IMR-90 (cell line): Measurements from ENCODE around the gene TSPAN14.

Experiments
- CEBPB ChIP-seq: IDR thresholded peaks from 2 replicates; pipeline ENCODE4 v1.6.1; 2012; ENCODE audit warnings: low read depth, low read length, improper control_type of control experiment
- CTCF ChIP-seq: conservative IDR thresholded peaks from 2 replicates; pipeline ENCODE4 v1.5.1; 2012; ENCODE audit warnings: mild to moderate bottlenecking, low read depth, low read length, improper control_type of control experiment
- FOS ChIP-seq: fragments of 150-350 bp; IDR thresholded peaks from 2 replicates; pipeline ENCODE4 v1.6.1; 2016; ENCODE audit warnings: low read depth, low read length
- MAZ ChIP-seq: IDR thresholded peaks from 2 replicates; pipeline ENCODE4 v1.6.1; 2012; ENCODE audit warnings: low read depth, mild to moderate bottlenecking, low read length, improper control_type of control experiment, moderate library complexity, borderline replicate concordance
- POLR2A ChIP-seq: IDR thresholded peaks from 2 replicates; pipeline ENCODE4 v1.6.1; 2012; ENCODE audit warnings: mild to moderate bottlenecking, low read depth, low read length
- USF2 ChIP-seq: fragments of 150-350 bp; IDR thresholded peaks from 2 replicates; pipeline ENCODE4 v1.6.1; 2017; ENCODE audit warnings: mild to moderate bottlenecking, antibody characterized with exemption, low read length, low read depth

GRCh38 chr10:80437227-80437626, 16.9 kb upstream of the TSPAN14 start:
- TF ChIP-seq CTCF (no peak), FOS (no peak), POLR2A (no peak), USF2 (no peak), CEBPB (no peak), MAZ (no peak)
